Erythroblast (primary cell): ENCODE results near the gene CROCC2.

Experiments used
- GATA1 ChIP-seq: IDR thresholded peaks from 2 replicates; pipeline ENCODE4 v1.6.1; 2011; ENCODE audit warnings: low read depth, mild to moderate bottlenecking, control low read depth, low read length, moderate library complexity
- POLR2A ChIP-seq: IDR thresholded peaks from 2 replicates; pipeline ENCODE4 v1.6.1; 2011; ENCODE audit warnings: mild to moderate bottlenecking, low read length

DNA sequence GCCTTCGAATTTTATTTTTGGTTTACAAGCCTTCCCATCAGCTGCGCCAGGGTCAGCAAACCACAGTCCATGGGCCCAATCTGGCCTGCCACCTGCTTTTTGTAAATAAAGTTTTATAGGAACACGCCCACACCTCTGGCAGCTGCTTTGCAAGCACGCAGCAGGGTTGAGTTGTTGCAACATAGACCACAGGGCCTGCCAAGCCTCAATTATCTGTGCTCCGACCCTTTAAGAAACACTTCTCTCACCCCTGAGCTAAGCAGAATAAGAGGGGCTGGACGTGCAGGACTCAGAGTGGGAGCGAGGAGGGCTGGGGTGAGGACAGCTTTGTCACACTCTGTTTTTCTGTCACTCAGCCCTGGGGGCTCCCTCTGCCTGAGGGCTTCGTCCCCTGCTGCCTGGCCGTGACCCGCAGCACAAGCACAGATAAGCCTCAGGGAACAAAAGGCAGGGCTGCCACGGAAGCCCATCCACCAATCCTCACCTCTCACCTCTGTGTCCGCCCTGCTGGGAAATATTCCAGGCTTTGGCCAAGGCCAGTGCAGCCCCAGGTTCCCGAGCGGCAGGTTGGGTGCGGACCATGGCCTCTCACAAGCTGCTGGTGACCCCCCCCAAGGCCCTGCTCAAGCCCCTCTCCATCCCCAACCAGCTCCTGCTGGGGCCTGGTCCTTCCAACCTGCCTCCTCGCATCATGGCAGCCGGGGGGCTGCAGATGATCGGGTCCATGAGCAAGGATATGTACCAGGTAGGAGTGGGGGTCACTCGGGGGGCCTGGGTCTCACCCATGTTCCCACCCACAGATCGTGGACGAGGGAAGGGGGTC lies 37.6 kb upstream of the CROCC2 start, which contains the start of gene AGXT:
- TF ChIP-seq POLR2A: no peak
- no peak for TF ChIP-seq GATA1
